ENCODE data around the gene COL23A1. TPM values are rescaled to one million over a fixed set of nuclear protein-coding genes. Genes with fewer than 3 reads are reported as not detected.

Gene COL23A1
- total RNA-seq, 1 donor from 2014 or later, result 0.12 TPM

DNA sequence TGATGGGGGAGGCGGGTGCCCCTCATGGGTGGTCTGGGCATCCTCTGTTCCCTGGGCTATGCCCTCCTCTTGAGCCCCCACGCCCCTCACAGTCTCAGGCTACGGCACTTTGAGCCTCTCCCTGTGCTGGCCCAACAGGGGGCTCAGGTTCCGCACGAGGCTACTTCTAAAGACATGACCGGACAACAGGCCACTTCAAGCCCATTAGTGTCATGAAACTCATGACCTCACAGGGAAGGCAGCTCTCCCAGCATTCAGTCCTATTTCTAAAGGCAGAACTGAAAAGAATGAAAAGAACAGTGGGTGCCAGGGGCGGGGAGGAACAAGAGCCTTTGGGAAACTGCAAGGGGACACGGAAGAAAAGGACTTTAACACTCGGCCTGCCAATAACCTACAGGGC is 45.0 kb downstream of the COL23A1 start:
- TF ChIP-seq, protein P1, sequence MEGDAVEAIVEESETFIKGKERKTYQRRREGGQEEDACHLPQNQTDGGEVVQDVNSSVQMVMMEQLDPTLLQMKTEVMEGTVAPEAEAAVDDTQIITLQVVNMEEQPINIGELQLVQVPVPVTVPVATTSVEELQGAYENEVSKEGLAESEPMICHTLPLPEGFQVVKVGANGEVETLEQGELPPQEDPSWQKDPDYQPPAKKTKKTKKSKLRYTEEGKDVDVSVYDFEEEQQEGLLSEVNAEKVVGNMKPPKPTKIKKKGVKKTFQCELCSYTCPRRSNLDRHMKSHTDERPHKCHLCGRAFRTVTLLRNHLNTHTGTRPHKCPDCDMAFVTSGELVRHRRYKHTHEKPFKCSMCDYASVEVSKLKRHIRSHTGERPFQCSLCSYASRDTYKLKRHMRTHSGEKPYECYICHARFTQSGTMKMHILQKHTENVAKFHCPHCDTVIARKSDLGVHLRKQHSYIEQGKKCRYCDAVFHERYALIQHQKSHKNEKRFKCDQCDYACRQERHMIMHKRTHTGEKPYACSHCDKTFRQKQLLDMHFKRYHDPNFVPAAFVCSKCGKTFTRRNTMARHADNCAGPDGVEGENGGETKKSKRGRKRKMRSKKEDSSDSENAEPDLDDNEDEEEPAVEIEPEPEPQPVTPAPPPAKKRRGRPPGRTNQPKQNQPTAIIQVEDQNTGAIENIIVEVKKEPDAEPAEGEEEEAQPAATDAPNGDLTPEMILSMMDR (IDR thresholded peaks at IDR 0.05), result no peak
- Mint-ChIP-seq H3K27me3 (ENCODE audit: low read depth) (no peaks in the 10 kb centered on the region), H3K4me3 (ENCODE audit: unreplicated experiment) (no peak overlapping the region), H3K27ac (ENCODE audit: unreplicated experiment) (no peak overlapping the region), H3K9me3 (ENCODE audit: low read depth) (no peaks in the 10 kb centered on the region), H3K36me3 (ENCODE audit: low read depth) (no peaks in the 10 kb centered on the region), H3K4me1 (ENCODE audit: low read depth) (peaks cover 15% of the 10 kb centered on the region)
- no peak for DNase-seq (ENCODE audit: low spot score)

- peaks cover 15% of the 10 kb centered on the region for H3K4me1 Mint-ChIP-seq (ENCODE audit: low read depth)
- H3K36me3 Mint-ChIP-seq (ENCODE audit: low read depth), result no peaks in the 10 kb centered on the region
- TF ChIP-seq, protein P1 (IDR thresholded peaks at IDR 0.05), result no peak
- no peak overlapping the region for H3K27ac Mint-ChIP-seq (ENCODE audit: unreplicated experiment)
- H3K27me3 Mint-ChIP-seq (ENCODE audit: low read depth), result no peaks in the 10 kb centered on the region
- no peak for DNase-seq (ENCODE audit: low spot score)
- H3K9me3 Mint-ChIP-seq (ENCODE audit: low read depth), result no peaks in the 10 kb centered on the region
- H3K4me3 Mint-ChIP-seq (ENCODE audit: unreplicated experiment), result no peak overlapping the region
These were observed 45.9 kb downstream of the COL23A1 start for GRCh38 chr5:178544166-178544834.

DNA sequence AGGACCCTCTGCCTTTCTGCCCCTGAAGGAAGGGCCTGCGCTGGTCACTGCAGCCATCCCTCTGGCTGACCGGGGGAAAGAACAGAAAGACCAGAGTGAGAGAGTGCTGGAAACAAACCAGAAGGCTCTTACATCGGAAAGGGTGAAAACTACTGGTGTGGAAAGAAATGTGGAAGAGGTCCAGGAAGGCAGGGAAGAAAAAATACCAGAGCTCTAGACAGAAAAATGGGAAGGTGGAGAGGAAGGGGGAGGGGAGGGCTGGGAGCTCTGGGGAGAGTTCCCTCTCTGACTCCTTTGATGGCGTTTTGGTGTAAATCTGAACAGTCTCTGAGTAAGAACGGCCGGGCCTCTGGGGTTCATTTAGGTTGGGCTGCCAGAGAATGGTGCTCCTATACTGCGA is 47.7 kb downstream of the COL23A1 start:
- DNase-seq (ENCODE audit: low spot score), result no peak
- Mint-ChIP-seq H3K27me3 (ENCODE audit: low read depth) (no peaks in the 10 kb centered on the region), H3K27ac (ENCODE audit: unreplicated experiment) (peak overlapping the region; percentile 45), H3K9me3 (ENCODE audit: low read depth) (no peaks in the 10 kb centered on the region), H3K4me3 (ENCODE audit: unreplicated experiment) (no peak overlapping the region), H3K36me3 (ENCODE audit: low read depth) (no peaks in the 10 kb centered on the region), H3K4me1 (ENCODE audit: low read depth) (peaks cover 21% of the 10 kb centered on the region)
- TF ChIP-seq, protein P1 (IDR thresholded peaks at IDR 0.05), result no peak

DNA sequence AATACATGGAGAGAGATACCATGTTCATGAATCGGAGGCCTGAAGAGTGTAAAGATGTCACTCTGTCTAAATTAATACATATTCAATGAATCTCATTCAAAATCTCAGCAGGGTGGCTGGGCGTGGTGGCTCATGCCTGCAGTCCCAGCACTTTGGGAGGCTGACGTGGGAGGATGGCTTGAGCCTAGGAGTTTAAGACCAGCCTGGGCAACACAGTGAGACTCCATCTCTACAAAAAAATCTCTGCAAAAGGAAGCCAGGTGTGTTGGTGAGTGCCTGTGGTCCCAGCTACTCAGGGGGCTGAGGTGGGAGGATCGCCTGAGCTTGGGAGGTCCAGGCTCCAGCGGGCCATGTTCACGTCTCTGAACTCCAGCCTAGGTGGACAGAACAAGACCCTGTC is 49.7 kb downstream of the COL23A1 start:
- no peak overlapping the region for H3K27ac Mint-ChIP-seq (ENCODE audit: unreplicated experiment)
- H3K4me1 Mint-ChIP-seq (ENCODE audit: low read depth), result peaks cover 21% of the 10 kb centered on the region
- no peak overlapping the region for H3K4me3 Mint-ChIP-seq (ENCODE audit: unreplicated experiment)
- no peaks in the 10 kb centered on the region for H3K9me3 Mint-ChIP-seq (ENCODE audit: low read depth)
- no peaks in the 10 kb centered on the region for H3K36me3 Mint-ChIP-seq (ENCODE audit: low read depth)
- peak; percentile 33 for DNase-seq (ENCODE audit: low spot score)
- TF ChIP-seq, protein P1 (IDR thresholded peaks at IDR 0.05), result no peak
- no peaks in the 10 kb centered on the region for H3K27me3 Mint-ChIP-seq (ENCODE audit: low read depth)

DNA sequence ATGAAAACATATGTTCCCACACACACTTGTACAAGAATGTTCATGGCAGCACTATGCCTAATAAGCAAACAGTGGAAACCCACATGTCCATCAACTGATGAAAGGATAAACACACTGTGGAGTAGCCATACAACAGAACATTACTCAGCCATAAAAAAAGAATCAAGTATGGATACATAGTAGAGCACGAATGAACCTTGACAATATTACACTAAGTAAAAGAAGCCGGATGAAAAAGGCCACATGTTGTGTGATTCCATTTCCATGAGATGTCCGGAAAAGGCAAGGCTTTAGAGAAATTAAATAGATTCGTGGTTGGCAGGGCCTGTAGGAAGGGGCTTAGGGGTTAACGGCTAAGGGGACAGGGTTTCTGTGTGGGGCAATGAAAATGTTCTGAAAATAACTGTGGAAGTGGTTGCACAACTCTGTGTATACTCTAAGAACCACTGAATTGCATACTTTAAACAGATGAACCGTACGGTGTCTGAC is 51.4 kb downstream of the COL23A1 start:
- no peaks in the 10 kb centered on the region for H3K27me3 Mint-ChIP-seq (ENCODE audit: low read depth)
- no peaks in the 10 kb centered on the region for H3K36me3 Mint-ChIP-seq (ENCODE audit: low read depth)
- DNase-seq (ENCODE audit: low spot score), result no peak
- no peak overlapping the region for H3K27ac Mint-ChIP-seq (ENCODE audit: unreplicated experiment)
- no peaks in the 10 kb centered on the region for H3K9me3 Mint-ChIP-seq (ENCODE audit: low read depth)
- TF ChIP-seq, protein P1 (IDR thresholded peaks at IDR 0.05), result no peak
- H3K4me3 Mint-ChIP-seq (ENCODE audit: unreplicated experiment), result no peak overlapping the region
- H3K4me1 Mint-ChIP-seq (ENCODE audit: low read depth), result peaks cover 21% of the 10 kb centered on the region

All from chondrocyte (in vitro differentiated cells).